Amniotic stem cell (primary cell): ENCODE measurements around the gene CELF4.

Source experiments
- DNase-seq: peaks from one replicate; lab custom pipeline; 2025; lab: John Stamatoyannopoulos, UW

Gene CELF4

GRCh38 chr18:37524139-37524497 is 41.5 kb downstream of the CELF4 start:
- no peak for DNase-seq

GRCh38 chr18:37521510-37522465 is 43.8 kb downstream of the CELF4 start:
- no peak for DNase-seq

GRCh38 chr18:37520508-37520907 is 45.1 kb downstream of the CELF4 start:
- DNase-seq: no peak

GRCh38 chr18:37519510-37520135 is 46.0 kb downstream of the CELF4 start:
- DNase-seq: no peak

- DNase-seq: no peak
Observed at GRCh38 chr18:37516361-37516853, 49.2 kb downstream of the CELF4 start.

- no peak for DNase-seq
Observed at GRCh38 chr18:37514953-37515352, 50.6 kb downstream of the CELF4 start.

GRCh38 chr18:37512400-37512799 is 53.2 kb downstream of the CELF4 start:
- no peak for DNase-seq

GRCh38 chr18:37511721-37512298 is 53.8 kb downstream of the CELF4 start:
- no peak for DNase-seq

- no peak for DNase-seq
Observed at GRCh38 chr18:37509600-37509999, 56.0 kb downstream of the CELF4 start.

GRCh38 chr18:37508207-37508606 is 57.4 kb downstream of the CELF4 start:
- DNase-seq: no peak

- no peak for DNase-seq
Observed at GRCh38 chr18:37507239-37507638, 58.4 kb downstream of the CELF4 start.

GRCh38 chr18:37506001-37506400 is 59.6 kb downstream of the CELF4 start:
- no peak for DNase-seq

- DNase-seq: no peak
Observed at GRCh38 chr18:37505321-37505720, 60.3 kb downstream of the CELF4 start.

GRCh38 chr18:37502601-37503000 is 63.0 kb downstream of the CELF4 start:
- no peak for DNase-seq

- no peak for DNase-seq
Observed at GRCh38 chr18:37502036-37502435, 63.6 kb downstream of the CELF4 start.

GRCh38 chr18:37501136-37501535 is 64.5 kb downstream of the CELF4 start:
- DNase-seq: no peak

- DNase-seq: no peak
Observed at GRCh38 chr18:37499913-37500312, 65.7 kb downstream of the CELF4 start.

GRCh38 chr18:37499044-37499443 is 66.6 kb downstream of the CELF4 start:
- DNase-seq: no peak

GRCh38 chr18:37497853-37498518 is 67.6 kb downstream of the CELF4 start:
- no peak for DNase-seq

- no peak for DNase-seq
Observed at GRCh38 chr18:37496568-37496967, 69.0 kb downstream of the CELF4 start.

GRCh38 chr18:37495354-37495753 is 70.2 kb downstream of the CELF4 start:
- DNase-seq: no peak

- no peak for DNase-seq
Observed at GRCh38 chr18:37494406-37494805, 71.2 kb downstream of the CELF4 start.
